Adipocyte (in vitro differentiated cells): ENCODE results near the gene IL36A.

ENCODE experiments used
- DNase-seq: peaks from one replicate; pipeline ENCODE4 v3.0.0-alpha.2; 2015; ENCODE audit warnings: low read depth
- H3K27me3 ChIP-seq: replicated peaks from 2 replicates; pipeline ENCODE4 v1.7.0; 2013; ENCODE audit warnings: mild to moderate bottlenecking, low read length, moderate library complexity; ENCODE audit not compliant: control insufficient read depth, insufficient read depth
- H3K36me3 ChIP-seq: 2 replicates; pipeline ENCODE4 v1.7.0; 2013; ENCODE audit warnings: low read length, mild to moderate bottlenecking, moderate library complexity; ENCODE audit not compliant: control insufficient read depth, insufficient read depth, severe bottlenecking
- H3K4me1 ChIP-seq: 2 replicates; pipeline ENCODE4 v1.7.0; 2013; ENCODE audit warnings: mild to moderate bottlenecking, low read length, moderate library complexity; ENCODE audit not compliant: control insufficient read depth, insufficient read depth
- H3K4me3 ChIP-seq: 2 replicates; pipeline ENCODE4 v1.7.0; 2013; ENCODE audit warnings: mild to moderate bottlenecking, low read length, moderate library complexity
- H3K9ac ChIP-seq: 2 replicates; pipeline ENCODE4 v1.7.0; 2013; ENCODE audit warnings: mild to moderate bottlenecking, low read length, moderate library complexity
- H3K9me3 ChIP-seq: 2 replicates; pipeline ENCODE4 v1.7.0; 2013; ENCODE audit warnings: mild to moderate bottlenecking, low read length, moderate library complexity; ENCODE audit not compliant: control insufficient read depth

IL36A gene, protein sequence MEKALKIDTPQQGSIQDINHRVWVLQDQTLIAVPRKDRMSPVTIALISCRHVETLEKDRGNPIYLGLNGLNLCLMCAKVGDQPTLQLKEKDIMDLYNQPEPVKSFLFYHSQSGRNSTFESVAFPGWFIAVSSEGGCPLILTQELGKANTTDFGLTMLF

DNA sequence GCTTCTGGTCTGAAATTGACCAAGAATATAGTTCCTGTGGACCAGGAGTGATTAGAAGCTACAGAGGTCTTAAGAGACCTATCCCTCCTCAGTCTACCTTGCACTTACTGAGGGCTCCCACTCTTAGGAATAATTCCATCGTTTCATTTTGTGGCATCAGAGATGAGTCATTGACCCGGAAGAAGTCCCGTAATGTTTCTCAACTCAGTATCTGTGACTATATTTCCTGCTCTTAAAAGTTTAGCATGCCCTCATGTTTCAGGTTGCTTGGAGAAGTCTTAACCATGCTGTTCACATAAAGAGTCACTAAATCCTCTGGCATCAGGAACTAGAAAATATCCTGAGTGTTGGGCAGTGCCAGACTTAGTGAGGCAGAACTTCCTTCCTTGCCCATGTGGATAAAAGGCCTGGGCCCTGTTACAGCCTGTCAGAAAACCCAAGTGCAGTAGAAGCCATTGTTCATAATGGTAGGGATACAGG lies at the start of gene IL36A:
IL36A (plus strand) TSS at position 430 of the 480 bp plus-strand sequence. CDS start 413 bp downstream, outside the sequence.
- DNase-seq = no peak
- Histone ChIP-seq H3K4me3 (no peak within 1 kb of the TSS), H3K27me3 (no peaks in the 10 kb centered on the region), H3K9me3 (peaks cover 14% of the 10 kb centered on the region), H3K4me1 (no peaks in the 10 kb centered on the region), H3K36me3 (no peaks in the 10 kb centered on the region), H3K9ac (no peak within 1 kb of the TSS)

GRCh38 chr2:112957511-112957910 lies 47.7 kb upstream of the IL36A start:
- no peaks in the 10 kb centered on the region for H3K9me3 ChIP-seq
- no peak overlapping the region for H3K9ac ChIP-seq
- H3K4me3 ChIP-seq = no peak overlapping the region
- H3K27me3 ChIP-seq = peaks cover 35% of the 10 kb centered on the region
- no peaks in the 10 kb centered on the region for H3K4me1 ChIP-seq
- DNase-seq = no peak
- no peaks in the 10 kb centered on the region for H3K36me3 ChIP-seq

DNA sequence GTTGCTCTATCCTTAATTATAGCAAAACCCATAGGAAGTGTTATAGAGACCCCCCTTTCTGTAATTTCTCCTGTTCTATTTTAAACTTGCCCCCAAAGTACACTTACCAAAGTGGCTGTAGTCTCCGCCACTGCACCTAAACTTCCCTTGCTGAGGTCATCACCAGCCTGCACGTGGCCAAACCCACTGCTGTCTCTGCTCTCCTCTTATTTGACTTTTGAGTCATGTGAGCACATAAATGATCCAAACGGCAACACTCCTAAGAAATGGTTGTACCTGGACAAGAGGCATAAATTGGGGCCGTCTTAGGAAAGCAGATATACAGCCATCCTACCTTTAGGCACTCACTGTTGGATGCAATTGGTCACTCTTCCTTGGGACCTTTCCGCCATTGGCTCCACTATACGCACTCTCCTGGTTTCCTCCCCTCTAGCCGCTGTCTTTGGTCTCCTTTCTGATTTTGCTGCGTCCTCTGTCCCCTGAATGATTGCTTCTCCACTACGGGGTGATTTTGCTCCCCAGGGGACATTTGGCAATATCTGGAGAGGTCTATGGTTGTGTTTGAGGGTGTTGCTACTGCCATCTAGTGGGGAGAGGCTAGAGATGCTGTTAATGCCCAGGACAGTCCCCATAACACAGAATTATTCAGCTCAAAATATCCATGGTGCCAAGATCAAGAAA lies 46.7 kb upstream of the IL36A start:
- no peaks in the 10 kb centered on the region for H3K4me1 ChIP-seq
- H3K4me3 ChIP-seq = no peak overlapping the region
- H3K9ac ChIP-seq = no peak overlapping the region
- peak; percentile 83 for DNase-seq
- H3K27me3 ChIP-seq = peaks cover 37% of the 10 kb centered on the region
- H3K36me3 ChIP-seq = no peaks in the 10 kb centered on the region
- no peaks in the 10 kb centered on the region for H3K9me3 ChIP-seq

GRCh38 chr2:112959109-112959812 lies 46.0 kb upstream of the IL36A start:
- DNase-seq = no peak
- Histone ChIP-seq H3K27me3 (peaks cover 39% of the 10 kb centered on the region), H3K9ac (no peak overlapping the region), H3K9me3 (no peaks in the 10 kb centered on the region), H3K4me3 (no peak overlapping the region), H3K4me1 (no peaks in the 10 kb centered on the region), H3K36me3 (no peaks in the 10 kb centered on the region)

DNA sequence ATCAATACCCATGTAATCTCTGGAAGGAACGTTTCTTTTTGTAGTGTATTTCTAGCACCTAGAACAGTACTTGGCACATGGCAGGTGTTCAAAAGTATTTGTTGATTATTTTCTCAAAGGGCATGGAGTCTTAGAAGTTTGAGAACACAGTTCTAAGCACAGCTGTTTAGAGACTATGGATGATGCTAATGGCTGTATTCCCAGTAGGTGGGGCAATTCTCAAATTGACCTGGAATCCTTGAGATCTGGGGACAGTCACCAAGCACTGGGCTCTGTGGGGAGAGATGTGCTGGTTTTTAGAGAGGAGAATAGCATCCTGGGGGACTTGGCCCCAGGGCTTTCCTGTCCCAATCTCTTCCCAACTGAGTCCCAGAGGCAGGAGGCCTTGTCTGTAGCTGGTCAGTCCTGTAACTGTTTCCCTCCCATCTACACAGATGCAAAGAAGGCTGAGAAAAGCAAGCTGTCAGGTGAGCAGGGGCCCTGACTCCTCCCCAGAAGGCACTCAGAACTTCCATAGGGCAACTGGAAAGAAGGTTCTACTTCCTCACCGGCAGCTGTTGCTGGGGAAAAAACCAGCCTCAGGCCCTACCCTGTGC lies 44.9 kb upstream of the IL36A start:
- no peak for DNase-seq
- Histone ChIP-seq H3K27me3 (peaks cover 39% of the 10 kb centered on the region), H3K4me1 (no peaks in the 10 kb centered on the region)

DNA sequence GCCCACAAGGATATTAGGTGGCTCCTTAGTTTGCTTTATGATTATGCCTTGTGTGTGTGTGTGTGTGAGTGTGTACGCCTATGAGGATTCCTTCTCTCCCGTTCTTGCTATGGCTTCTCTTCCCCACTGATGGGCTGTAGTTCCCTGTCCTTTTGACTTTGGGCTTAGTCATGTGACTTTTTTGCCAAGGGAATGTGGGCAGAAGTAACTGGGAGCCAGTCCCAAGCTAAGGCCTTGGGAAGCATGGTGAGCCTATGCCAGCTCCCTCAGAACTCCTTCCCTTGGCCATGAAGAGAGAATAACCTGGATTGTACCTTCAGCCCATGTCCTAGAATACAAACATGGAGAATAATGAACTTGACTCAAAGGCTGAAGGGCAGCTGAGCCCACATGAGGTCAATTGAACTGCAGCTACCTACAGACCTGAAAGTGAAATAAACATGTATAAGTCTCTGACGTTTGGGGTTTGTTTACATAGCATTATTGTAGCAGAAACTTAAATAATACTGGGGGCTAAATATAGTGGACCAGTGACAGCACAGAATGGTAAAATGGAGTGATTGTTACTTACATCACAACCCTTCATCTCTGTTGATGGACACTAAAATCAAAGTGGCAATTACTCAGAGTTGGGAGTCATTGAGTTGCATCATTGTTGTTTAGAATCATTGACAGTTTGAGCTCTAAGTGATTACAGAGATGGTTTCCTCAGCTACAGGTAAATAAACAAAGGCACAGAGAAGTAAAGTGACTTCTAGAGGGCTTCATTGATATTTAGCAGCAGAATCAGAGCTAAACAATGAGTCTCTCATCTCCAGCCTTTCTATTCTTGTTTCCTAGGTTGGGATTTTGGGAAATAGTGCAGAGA lies 42.7 kb upstream of the IL36A start:
- no peak overlapping the region for H3K4me3 ChIP-seq
- peaks cover 21% of the 10 kb centered on the region for H3K27me3 ChIP-seq
- H3K36me3 ChIP-seq = no peaks in the 10 kb centered on the region
- no peaks in the 10 kb centered on the region for H3K4me1 ChIP-seq
- no peaks in the 10 kb centered on the region for H3K9me3 ChIP-seq
- H3K9ac ChIP-seq = no peak overlapping the region
- DNase-seq = no peak

More for the DNA sequence above, 44.9 kb upstream of the IL36A start:
- Histone ChIP-seq H3K36me3 (no peaks in the 10 kb centered on the region), H3K9me3 (no peaks in the 10 kb centered on the region), H3K4me3 (no peak overlapping the region), H3K9ac (no peak overlapping the region)

DNA sequence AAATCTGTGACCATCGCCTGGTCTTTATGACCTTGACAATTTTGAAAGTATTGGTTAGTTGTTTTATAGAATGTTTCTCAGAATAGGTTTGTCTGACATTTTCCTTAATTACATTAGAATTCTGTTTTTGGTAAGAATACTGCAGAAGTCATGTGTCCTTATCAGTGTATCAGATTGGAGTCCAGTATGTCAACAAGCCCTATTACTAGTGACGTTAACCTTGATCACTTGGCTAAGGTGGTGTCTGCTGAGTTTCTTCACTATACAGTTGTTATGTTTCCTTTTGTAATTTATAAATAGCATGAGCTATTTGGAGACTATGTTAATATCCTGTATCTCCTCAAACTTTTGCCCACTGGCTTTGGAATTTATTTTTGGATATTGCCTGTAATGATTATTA lies 38.2 kb upstream of the IL36A start:
- DNase-seq = no peak
- H3K36me3 ChIP-seq = no peaks in the 10 kb centered on the region
- H3K27me3 ChIP-seq = peaks cover 22% of the 10 kb centered on the region
- no peaks in the 10 kb centered on the region for H3K9me3 ChIP-seq
- H3K9ac ChIP-seq = no peak overlapping the region
- H3K4me3 ChIP-seq = no peak overlapping the region
- H3K4me1 ChIP-seq = no peaks in the 10 kb centered on the region

DNA sequence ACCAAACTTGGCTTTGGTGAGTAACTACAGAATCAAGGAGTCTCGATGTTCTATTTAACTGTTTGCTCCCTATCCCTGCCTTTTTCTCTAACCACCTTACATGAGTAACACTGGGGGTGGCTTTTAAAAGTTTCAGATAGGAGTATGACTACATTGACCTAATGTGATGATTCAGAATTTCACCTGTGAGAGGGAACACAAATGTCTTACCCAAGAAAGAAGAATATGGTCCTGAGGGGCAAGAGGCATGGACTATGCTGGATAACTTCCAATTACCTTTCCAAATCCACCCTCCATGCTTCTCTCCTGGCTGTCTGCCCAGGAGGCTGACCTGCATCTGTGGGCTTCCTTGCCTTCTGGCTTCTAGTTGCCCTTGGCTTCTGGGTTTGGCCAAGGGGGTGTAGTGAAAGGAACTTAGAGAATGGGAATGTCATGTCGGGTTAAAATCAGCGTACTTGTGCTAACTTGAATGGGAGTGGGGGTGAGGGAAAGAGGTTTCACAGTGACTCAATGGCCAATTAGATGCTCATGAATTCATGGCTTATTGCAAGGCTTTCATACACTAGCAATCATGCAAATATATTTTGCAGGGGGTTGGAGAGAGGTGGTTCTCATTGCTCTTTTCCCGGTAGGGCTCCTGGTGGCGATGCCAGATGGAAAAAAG lies 32.7 kb upstream of the IL36A start:
- no peak overlapping the region for H3K9ac ChIP-seq
- H3K27me3 ChIP-seq = peaks cover 41% of the 10 kb centered on the region
- no peaks in the 10 kb centered on the region for H3K36me3 ChIP-seq
- no peak overlapping the region for H3K4me3 ChIP-seq
- H3K9me3 ChIP-seq = no peaks in the 10 kb centered on the region
- no peak for DNase-seq
- no peaks in the 10 kb centered on the region for H3K4me1 ChIP-seq

GRCh38 chr2:112973156-112973555 lies 32.1 kb upstream of the IL36A start:
- Histone ChIP-seq H3K27me3 (peaks cover 47% of the 10 kb centered on the region), H3K9ac (no peak overlapping the region), H3K4me1 (no peaks in the 10 kb centered on the region), H3K4me3 (no peak overlapping the region), H3K9me3 (no peaks in the 10 kb centered on the region), H3K36me3 (no peaks in the 10 kb centered on the region)
- DNase-seq = no peak

GRCh38 chr2:112977559-112978056 lies 27.7 kb upstream of the IL36A start, which contains the start of gene IL36G:
TSS of gene IL36G (plus strand) at chr2:112978006. CDS start at chr2:112978639, 633 bp downstream.
- Histone ChIP-seq H3K27me3 (peaks cover 60% of the 10 kb centered on the region), H3K9me3 (no peaks in the 10 kb centered on the region), H3K9ac (no peak within 1 kb of the TSS), H3K4me3 (no peak within 1 kb of the TSS), H3K4me1 (no peaks in the 10 kb centered on the region), H3K36me3 (no peaks in the 10 kb centered on the region)
- no peak for DNase-seq
